ENCODE measurements around the gene RFT1. TPM values are rescaled to one million over a fixed set of nuclear protein-coding genes. Genes with fewer than 3 reads are reported as not detected.

Gene RFT1
- total and polyA plus RNA-seq, 2 experiments from 2014 or later: 11.3 to 13.3 TPM

GRCh38 chr3:53065841-53066480, 64.3 kb downstream of the RFT1 start:
- no peak overlapping the region for H3K4me2 ChIP-seq
- no peak for TF ChIP-seq STAT1 (IDR thresholded peaks at IDR 0.05; ENCODE audit: unreplicated experiment)
- TF ChIP-seq POLR2AphosphoS5 (IDR thresholded peaks at IDR 0.05; ENCODE audit: low read depth): no peak
- H3K4me1 Mint-ChIP-seq: 0 out of 3 replicates have a peak, but pooled peaks cover 6% of the 10 kb centered on the region
- H3F3A ChIP-seq (replicated peaks; ENCODE audit: low read depth): no peaks in the 10 kb centered on the region
- no peaks in the 10 kb centered on the region for H4K20me1 ChIP-seq (replicated peaks; ENCODE audit: insufficient read depth)
- no peaks in the 10 kb centered on the region for H3K36me3 ChIP-seq (ENCODE audit: insufficient read depth)
- no peaks in the 10 kb centered on the region for H3K4me1 ChIP-seq (ENCODE audit: insufficient read depth)
- H3K9me2 ChIP-seq (ENCODE audit: insufficient read depth): no peaks in the 10 kb centered on the region
- no peak overlapping the region for H3K4me3 ChIP-seq
- peaks cover 2% of the 10 kb centered on the region for H3K27me3 Mint-ChIP-seq (ENCODE audit: insufficient read depth, low read depth, poor library complexity)
- H3K27me3 ChIP-seq (ENCODE audit: insufficient read depth): no peaks in the 10 kb centered on the region
- no peak overlapping the region for H3K27ac Mint-ChIP-seq
- H3K27ac ChIP-seq (ENCODE audit: low read depth): no peak overlapping the region
- H2AFZ ChIP-seq: no peak overlapping the region
- DNase-seq (ENCODE audit: low spot score) (no peak), ATAC-seq (no peak)
- H3K36me3 Mint-ChIP-seq (ENCODE audit: low read depth): no peaks in the 10 kb centered on the region
- H3K4me3 Mint-ChIP-seq: no peak overlapping the region
- no peaks in the 10 kb centered on the region for H3K9me3 Mint-ChIP-seq
- H3K79me2 ChIP-seq (replicated peaks; ENCODE audit: insufficient read depth): no peaks in the 10 kb centered on the region

GRCh38 chr3:53062905-53063304, 67.3 kb downstream of the RFT1 start:
- Histone ChIP-seq H4K20me1 (replicated peaks; ENCODE audit: insufficient read depth) (no peaks in the 10 kb centered on the region), H3K79me2 (replicated peaks; ENCODE audit: insufficient read depth) (no peaks in the 10 kb centered on the region), H3K27me3 (ENCODE audit: insufficient read depth) (no peaks in the 10 kb centered on the region), H3K4me1 (ENCODE audit: insufficient read depth) (no peaks in the 10 kb centered on the region), H3K36me3 (ENCODE audit: insufficient read depth) (no peaks in the 10 kb centered on the region), H2AFZ (no peak overlapping the region), H3K4me2 (no peak overlapping the region), H3F3A (replicated peaks; ENCODE audit: low read depth) (no peaks in the 10 kb centered on the region), H3K4me3 (no peak overlapping the region), H3K9me2 (ENCODE audit: insufficient read depth) (no peaks in the 10 kb centered on the region), H3K27ac (ENCODE audit: low read depth) (no peak overlapping the region)
- H3K27ac Mint-ChIP-seq: no peak overlapping the region
- H3K27me3 Mint-ChIP-seq (ENCODE audit: insufficient read depth, low read depth, poor library complexity): peaks cover 4% of the 10 kb centered on the region
- no peaks in the 10 kb centered on the region for H3K9me3 Mint-ChIP-seq
- ATAC-seq: no peak
- H3K36me3 Mint-ChIP-seq (ENCODE audit: low read depth): no peaks in the 10 kb centered on the region
- no peak for DNase-seq (ENCODE audit: low spot score)
- no peaks in the 10 kb centered on the region for H3K4me1 Mint-ChIP-seq
- H3K4me3 Mint-ChIP-seq: no peak overlapping the region
- TF ChIP-seq ETS1 (IDR thresholded peaks at IDR 0.05) (no peak), ZNF114 (CRISPR knock-in tag; IDR thresholded peaks at IDR 0.05) (no peak), CTCF (conservative IDR thresholded peaks at IDR 0.05; ENCODE audit: low read depth in 2 of 2) (no peak), ZNF462 (CRISPR knock-in tag; IDR thresholded peaks at IDR 0.05) (no peak), POLR2AphosphoS5 (IDR thresholded peaks at IDR 0.05; ENCODE audit: low read depth) (no peak), STAT1 (IDR thresholded peaks at IDR 0.05; ENCODE audit: unreplicated experiment) (no peak), JUNB (IDR thresholded peaks at IDR 0.05; ENCODE audit: unreplicated experiment) (no peak), ZNF331 (CRISPR knock-in tag; IDR thresholded peaks at IDR 0.05; ENCODE audit: low read depth) (no peak), NANOG (IDR thresholded peaks at IDR 0.05; ENCODE audit: borderline replicate concordance) (no peak)
